ENCODE data around the gene GABBR2.

DNA sequence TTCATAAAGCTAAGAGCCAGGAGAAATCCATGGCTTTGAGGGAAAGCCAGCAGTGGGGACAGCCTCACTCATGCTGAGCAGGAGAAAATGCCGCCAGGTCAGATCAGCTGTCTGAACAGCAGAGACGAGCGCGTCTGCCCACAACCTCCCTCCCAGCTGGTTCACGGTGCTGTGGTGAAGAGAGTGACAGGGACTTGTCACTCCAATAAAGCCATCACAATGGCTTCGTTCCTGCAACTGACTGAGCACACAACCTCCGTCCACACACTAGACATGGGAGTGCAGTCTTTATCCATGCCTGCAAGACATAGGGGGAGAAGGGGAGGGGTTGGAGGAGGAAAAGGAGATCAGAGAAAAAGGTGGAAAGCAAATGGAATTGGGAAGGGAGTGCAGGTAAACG is 206.9 kb downstream of the GABBR2 start:
- TF ChIP-seq, protein P1, sequence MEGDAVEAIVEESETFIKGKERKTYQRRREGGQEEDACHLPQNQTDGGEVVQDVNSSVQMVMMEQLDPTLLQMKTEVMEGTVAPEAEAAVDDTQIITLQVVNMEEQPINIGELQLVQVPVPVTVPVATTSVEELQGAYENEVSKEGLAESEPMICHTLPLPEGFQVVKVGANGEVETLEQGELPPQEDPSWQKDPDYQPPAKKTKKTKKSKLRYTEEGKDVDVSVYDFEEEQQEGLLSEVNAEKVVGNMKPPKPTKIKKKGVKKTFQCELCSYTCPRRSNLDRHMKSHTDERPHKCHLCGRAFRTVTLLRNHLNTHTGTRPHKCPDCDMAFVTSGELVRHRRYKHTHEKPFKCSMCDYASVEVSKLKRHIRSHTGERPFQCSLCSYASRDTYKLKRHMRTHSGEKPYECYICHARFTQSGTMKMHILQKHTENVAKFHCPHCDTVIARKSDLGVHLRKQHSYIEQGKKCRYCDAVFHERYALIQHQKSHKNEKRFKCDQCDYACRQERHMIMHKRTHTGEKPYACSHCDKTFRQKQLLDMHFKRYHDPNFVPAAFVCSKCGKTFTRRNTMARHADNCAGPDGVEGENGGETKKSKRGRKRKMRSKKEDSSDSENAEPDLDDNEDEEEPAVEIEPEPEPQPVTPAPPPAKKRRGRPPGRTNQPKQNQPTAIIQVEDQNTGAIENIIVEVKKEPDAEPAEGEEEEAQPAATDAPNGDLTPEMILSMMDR (conservative IDR thresholded peaks at IDR 0.05), result no peak
- TF ChIP-seq EZH2 (IDR thresholded peaks at IDR 0.05; ENCODE audit: low read depth), result no peak
